GM12892 (cell line): Measurements from ENCODE around the gene EHF.

Experiments used
- DNase-seq: peaks from one replicate; pipeline ENCODE4 v3.0.0; 2011; ENCODE audit not compliant: insufficient read length
- FAIRE-seq: peaks from 2 replicates; lab custom pipeline; 2011; peaks lifted over from hg19 to GRCh38; lab: Jason Lieb, UNC
- POLR2A ChIP-seq: IDR thresholded peaks from 2 replicates; pipeline ENCODE4 v1.6.1; 2011; ENCODE audit warnings: low read depth, low read length, control low read depth
- POLR2AphosphoS5 ChIP-seq: IDR thresholded peaks from 2 replicates; pipeline ENCODE4 v1.6.1; 2011; ENCODE audit warnings: low read depth, low read length, control low read depth
- TAF1 ChIP-seq: IDR thresholded peaks from 2 replicates; pipeline ENCODE4 v1.6.1; 2011; ENCODE audit warnings: low read depth, mild to moderate bottlenecking, control low read depth, low read length, borderline replicate concordance

EHF gene

DNA sequence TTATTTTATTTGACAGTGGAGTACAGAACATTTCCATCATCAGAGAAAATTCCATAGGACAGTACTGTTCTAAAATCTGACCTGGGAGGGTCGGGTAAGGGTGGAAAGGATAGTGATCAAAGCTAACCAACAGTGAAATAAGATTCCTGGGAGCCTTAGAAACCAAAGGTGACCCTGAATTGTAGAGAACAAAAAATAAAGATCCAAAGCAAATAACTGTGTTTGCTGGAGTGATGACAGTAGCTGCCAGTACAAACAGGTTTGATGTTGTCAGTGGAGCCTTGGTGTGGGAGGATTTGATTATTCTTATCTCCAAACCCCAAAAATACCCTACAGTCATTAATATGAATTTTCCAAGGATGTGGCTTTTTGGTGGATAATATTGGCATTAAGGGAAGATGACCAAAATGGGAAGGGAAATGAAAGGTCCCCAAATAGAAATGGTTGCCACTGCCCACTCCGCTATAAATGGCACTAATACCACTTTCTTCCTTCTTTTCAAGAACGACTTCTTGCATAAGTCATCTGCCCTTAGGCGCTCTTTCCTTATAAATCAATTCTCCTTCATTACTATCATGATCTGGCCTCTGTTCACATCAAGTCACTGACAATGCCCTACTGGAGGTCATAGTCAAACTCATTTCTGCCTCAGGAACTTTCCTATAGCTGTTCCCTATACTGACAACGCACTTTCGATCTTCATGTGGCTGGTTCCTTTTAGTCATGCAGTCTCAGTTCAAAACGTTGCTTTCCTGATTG, 44.4 kb downstream of the EHF start:
- DNase-seq (no peak), FAIRE-seq (no peak)
- no peak for TF ChIP-seq POLR2AphosphoS5
- no peak for TF ChIP-seq TAF1
- TF ChIP-seq POLR2A, result no peak

DNA sequence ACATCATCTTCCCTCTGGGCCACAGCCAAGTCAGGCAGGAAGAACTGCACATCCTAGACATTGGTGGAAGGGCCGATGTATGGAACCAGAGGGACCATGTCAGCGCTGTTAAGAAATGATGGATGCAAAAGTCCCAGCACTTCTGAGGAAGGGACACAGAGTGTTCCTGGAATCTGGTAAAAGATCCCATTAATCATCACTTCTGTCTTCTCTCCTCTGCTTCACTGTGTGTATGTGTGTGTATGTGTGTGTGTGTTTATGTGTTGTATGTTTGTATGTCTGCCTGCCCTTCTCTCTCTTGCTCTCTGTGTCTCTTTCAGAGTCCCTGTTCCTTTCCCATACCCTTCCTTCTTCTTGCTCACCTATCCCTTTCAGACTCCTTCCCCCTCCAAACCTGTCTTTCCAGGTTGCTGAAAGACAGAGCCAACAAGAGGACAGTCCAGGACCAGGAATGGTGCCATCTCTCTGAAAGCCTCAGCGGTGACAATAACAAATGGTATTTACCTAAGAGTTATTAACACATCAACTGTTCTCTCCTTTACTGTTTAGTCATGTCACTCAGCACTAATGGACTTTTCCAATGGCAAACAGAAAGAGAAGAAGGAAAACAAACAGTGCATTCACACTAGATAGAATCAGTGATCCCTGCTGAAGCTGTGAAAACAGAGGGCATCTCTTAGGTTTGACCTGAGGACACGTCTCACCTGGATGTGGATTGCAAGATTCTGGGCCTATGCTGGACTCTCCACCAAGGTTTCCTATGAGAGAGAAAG, 47.1 kb downstream of the EHF start:
- no peak for FAIRE-seq
- TF ChIP-seq TAF1, result no peak
- DNase-seq, result no peak

GRCh38 chr11:34668583-34669053, 47.7 kb downstream of the EHF start:
- FAIRE-seq, result no peak
- DNase-seq, result no peak
- TF ChIP-seq POLR2AphosphoS5, result no peak

DNA sequence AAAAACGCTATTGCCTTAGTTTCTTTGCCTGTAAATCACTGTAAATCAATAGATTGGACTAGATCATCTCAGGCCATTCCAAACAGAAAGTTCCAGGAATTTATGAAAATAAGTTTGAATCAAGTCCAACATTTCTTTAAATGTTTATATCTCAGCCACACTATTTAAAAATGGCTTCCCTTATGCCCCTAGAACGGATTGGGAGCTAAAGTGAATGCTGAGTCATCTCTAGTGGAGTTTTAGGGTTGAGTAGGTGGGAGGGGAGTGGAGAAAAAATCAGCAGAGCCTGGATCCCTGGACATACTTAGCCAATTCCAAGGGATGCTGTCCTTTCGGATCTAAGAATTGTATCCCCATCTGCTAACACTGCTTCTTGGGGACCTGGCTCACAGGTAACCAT, 48.6 kb downstream of the EHF start:
- no peak for FAIRE-seq
- DNase-seq, result no peak
- TF ChIP-seq POLR2A (no peak), TAF1 (no peak), POLR2AphosphoS5 (no peak)

- DNase-seq (no peak), FAIRE-seq (no peak)
- no peak for TF ChIP-seq TAF1
- TF ChIP-seq POLR2AphosphoS5, result no peak
- no peak for TF ChIP-seq POLR2A
Observed at GRCh38 chr11:34671117-34671516, 50.2 kb downstream of the EHF start.

DNA sequence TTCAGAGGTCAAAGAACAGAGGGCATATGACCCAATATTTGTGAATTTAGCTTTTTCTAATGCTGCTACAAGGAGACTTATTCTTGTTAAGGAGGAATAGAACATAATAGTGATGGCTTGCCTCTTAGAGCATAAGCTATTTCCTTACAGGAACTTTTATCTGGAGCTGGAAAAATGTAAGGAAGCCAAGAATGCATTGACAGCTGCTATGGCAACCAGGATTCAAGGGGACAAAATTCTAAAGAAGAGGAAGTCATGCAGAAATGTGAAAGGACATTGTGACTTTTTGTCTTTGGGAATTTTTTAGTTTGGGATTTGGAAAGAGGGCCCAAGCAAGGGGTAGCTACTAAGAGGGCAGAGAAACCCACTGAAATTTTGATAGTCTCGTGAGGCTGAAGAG, 51.1 kb downstream of the EHF start:
- DNase-seq (no peak), FAIRE-seq (no peak)
- no peak for TF ChIP-seq POLR2A
- no peak for TF ChIP-seq POLR2AphosphoS5
- no peak for TF ChIP-seq TAF1

- no peak for FAIRE-seq
Observed at GRCh38 chr11:34674038-34674437, 53.1 kb downstream of the EHF start.

DNA sequence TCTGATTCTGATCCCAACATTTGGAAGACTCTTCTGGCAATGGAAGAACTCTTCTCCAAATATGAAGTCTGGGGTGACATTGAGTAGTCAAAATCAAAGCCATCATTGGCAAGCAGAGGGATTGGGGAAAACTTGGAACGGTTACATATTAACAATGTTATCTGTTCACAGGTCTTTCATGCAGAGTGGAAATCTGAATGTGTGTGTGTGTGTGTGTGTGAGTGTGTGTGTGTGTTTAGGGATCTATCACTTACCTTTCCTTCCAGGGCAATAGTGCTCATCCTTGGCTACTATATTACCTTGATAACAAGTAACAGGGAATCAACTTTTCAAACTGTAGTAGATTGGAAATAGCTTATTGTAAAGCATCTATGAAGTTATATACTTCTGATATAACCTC, 55.3 kb downstream of the EHF start:
- no peak for DNase-seq
- TF ChIP-seq POLR2A (no peak), POLR2AphosphoS5 (no peak), TAF1 (no peak)
- no peak for FAIRE-seq

More at GRCh38 chr11:34674038-34674437, 53.1 kb downstream of the EHF start:
- DNase-seq, result no peak
- no peak for TF ChIP-seq POLR2AphosphoS5
- no peak for TF ChIP-seq POLR2A
- TF ChIP-seq TAF1, result no peak

DNA sequence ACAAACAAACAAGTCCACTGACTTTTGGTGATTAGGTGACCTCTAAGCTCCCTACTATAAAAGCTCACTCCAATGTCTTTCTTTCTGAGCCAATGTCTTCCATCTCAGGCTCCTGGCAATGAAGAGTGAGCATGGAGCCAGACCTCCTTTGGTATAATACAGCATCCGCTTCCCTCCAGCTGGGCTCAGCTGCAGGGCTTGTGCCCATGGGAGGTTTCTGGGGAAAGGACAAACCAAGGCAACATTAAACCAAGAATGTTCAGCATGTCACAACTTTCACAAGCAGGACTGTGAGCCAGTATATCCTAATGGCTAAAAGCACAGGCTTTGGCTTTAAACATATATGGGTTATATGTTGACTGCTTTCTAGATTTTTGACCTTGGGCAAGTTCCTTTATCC, 58.8 kb downstream of the EHF start:
- DNase-seq (no peak), FAIRE-seq (no peak)
- TF ChIP-seq POLR2AphosphoS5 (no peak), POLR2A (no peak), TAF1 (no peak)

DNA sequence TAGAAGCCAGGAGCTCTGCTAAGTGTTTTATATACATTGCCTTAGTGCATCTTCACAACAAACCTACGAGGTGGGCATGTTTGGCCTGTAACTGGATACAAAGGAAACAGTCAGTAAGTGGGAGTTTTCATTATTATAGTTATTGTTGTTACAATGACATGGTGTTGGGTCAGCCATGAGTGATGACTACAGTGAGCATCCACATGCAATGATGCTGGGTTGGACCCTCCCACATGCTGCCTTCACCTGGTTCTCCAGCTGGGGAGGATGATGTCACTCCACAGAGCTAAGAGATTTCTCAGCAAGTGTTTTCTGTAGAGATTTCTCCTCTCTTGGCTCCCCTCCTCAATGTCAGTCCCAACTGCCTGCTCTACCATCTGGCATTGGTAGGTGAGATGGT, 59.3 kb downstream of the EHF start:
- TF ChIP-seq TAF1, result no peak
- no peak for TF ChIP-seq POLR2AphosphoS5
- no peak for TF ChIP-seq POLR2A
- DNase-seq (no peak), FAIRE-seq (no peak)

- no peak for FAIRE-seq
- no peak for DNase-seq
- TF ChIP-seq POLR2A (no peak), TAF1 (no peak), POLR2AphosphoS5 (no peak)
Observed at GRCh38 chr11:34680918-34681586, 60.2 kb downstream of the EHF start.
